GM06990 (cell line): Measurements from ENCODE around the gene SAE1.
A peak's percentile ranks its signal among the peaks of the same experiment; 100 is the strongest.
"Not testable (repeated sequence)": the region's sequence is repeated elsewhere in the genome, so short reads cannot be mapped to it uniquely, and the experiment has no call there.

Experiments
- DNase-seq: peaks from one replicate; pipeline ENCODE4 v3.0.0-alpha.2; 2011; ENCODE audit not compliant: insufficient read length; ENCODE audit errors: extremely low read depth
- H3K27me3 ChIP-seq: replicated peaks from 2 replicates; pipeline ENCODE4 v1.6.0; 2011; ENCODE audit warnings: low read length; ENCODE audit not compliant: control insufficient read depth, insufficient read depth
- H3K36me3 ChIP-seq: 2 replicates; pipeline ENCODE4 v1.5.1; 2011; ENCODE audit warnings: low read length; ENCODE audit not compliant: control insufficient read depth, insufficient read depth
- H3K4me3 ChIP-seq: replicated peaks from 2 replicates; pipeline ENCODE4 v1.5.1; 2011; ENCODE audit warnings: low read depth, mild to moderate bottlenecking, control low read depth, low read length
- CTCF ChIP-seq: IDR thresholded peaks from 2 replicates; pipeline ENCODE4 v1.5.1; 2011; ENCODE audit warnings: low read length, control low read depth, mild to moderate bottlenecking, inconsistent platforms; ENCODE audit not compliant: insufficient read depth, poor library complexity, severe bottlenecking

SAE1 gene

GRCh38 chr19:47247308-47247990 is 116.8 kb downstream of the SAE1 start:
- Histone ChIP-seq H3K27me3 (no peaks in the 10 kb centered on the region), H3K4me3 (no peak overlapping the region), H3K36me3 (no peaks in the 10 kb centered on the region)
- TF ChIP-seq CTCF, result peak; percentile 84
- peak; percentile 75 for DNase-seq

GRCh38 chr19:47253016-47253415 is 122.4 kb downstream of the SAE1 start:
- not testable (repeated sequence) for H3K36me3 ChIP-seq, H3K27me3 ChIP-seq, DNase-seq, H3K4me3 ChIP-seq

- no peak for DNase-seq
- TF ChIP-seq CTCF, result no peak
- Histone ChIP-seq H3K36me3 (no peaks in the 10 kb centered on the region), H3K4me3 (no peak overlapping the region), H3K27me3 (no peaks in the 10 kb centered on the region)
These were observed 122.8 kb downstream of the SAE1 start for GRCh38 chr19:47253467-47253881.

DNA sequence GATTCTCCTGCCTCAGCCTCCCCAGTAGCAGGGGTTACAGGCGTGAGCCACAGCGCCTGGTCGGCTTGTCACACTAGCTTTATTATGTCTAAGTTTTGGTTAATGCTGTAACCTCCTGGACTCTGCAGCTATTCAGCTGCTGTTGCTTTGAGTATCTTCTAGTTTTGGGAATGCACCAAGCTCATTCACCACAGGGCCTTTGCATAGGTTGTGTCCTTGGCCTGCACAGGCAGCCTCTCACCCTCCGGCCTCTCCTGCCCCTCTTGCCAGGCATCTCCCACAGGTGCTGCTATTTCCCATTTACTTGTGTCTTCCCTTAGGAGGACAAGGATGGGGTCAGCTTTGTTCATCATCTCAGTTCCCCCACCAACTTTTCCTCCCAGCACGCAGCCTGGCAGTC is 123.3 kb downstream of the SAE1 start:
- Histone ChIP-seq H3K36me3 (no peaks in the 10 kb centered on the region; the same call in 1 of the 2 replicates), H3K27me3 (no peaks in the 10 kb centered on the region), H3K4me3 (no peak overlapping the region)
- TF ChIP-seq CTCF, result no peak
- DNase-seq, result no peak

GRCh38 chr19:47255879-47256692 is 125.5 kb downstream of the SAE1 start, which contains the start of gene CCDC9:
TSS of gene CCDC9 (plus strand) at chr19:47256525. CDS start at chr19:47258401, 1,876 bp downstream.
- Histone ChIP-seq H3K27me3 (no peaks in the 10 kb centered on the region), H3K4me3 (peak within 1 kb of the TSS; percentile 67), H3K36me3 (peaks cover 8% of the 10 kb centered on the region)
- no peak for TF ChIP-seq CTCF
- peak; percentile 97 for DNase-seq

DNA sequence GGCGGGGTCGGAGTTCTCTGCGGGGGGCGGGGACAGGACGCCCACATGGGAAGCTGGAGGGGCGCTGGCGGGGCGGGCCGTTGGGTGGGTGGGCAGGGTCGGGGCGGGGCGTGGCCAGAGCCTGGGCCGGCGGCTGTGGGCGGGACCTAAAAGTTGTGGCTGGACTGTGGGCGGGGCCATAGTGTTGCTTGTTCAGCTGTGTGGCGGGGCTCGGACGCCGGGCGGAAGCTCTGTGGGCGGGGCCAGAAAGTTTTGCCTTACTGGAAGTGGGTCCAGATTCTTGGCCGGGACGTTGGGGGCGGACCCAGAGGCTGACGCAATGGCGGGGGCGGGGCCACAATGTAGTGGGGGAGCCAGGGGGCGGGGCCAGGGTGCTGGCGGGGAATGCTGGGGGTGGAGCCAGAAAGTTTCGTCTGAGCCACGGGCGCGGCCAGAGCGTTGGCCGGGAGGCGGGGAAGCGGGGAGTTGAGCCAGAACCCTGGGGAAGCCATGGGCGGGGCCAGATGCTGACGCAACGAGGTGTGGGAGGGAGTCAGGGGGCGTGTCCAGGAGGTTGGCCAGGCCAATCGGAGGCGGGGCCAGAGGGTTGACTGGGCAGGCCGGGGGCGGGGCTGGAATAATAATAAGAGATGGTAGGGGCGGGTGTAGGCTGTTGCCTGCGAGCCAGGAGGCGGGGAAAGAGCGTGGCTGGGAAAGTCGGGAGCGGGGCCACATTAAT is 126.2 kb downstream of the SAE1 start:
- Histone ChIP-seq H3K4me3 (peak overlapping the region; percentile 67), H3K27me3 (no peaks in the 10 kb centered on the region), H3K36me3 (peaks cover 11% of the 10 kb centered on the region)
- no peak for TF ChIP-seq CTCF
- peak; percentile 97 for DNase-seq
